HEK293T (cell line): ENCODE data around the gene PPIP5K1.

ENCODE experiments used
- ARNT ChIP-seq: fragments of 450-650 bp; IDR thresholded peaks from 2 replicates; pipeline ENCODE4 v1.6.1; 2017; ENCODE audit warnings: mild to moderate bottlenecking
- BHLHE40 ChIP-seq: fragments of 450-650 bp; IDR thresholded peaks from 2 replicates; pipeline ENCODE4 v1.6.1; 2016; ENCODE audit warnings: mild to moderate bottlenecking, moderate library complexity, borderline replicate concordance
- FOXA1 ChIP-seq: fragments of 450-650 bp; IDR thresholded peaks from 2 replicates; pipeline ENCODE4 v1.6.1; 2016; ENCODE audit warnings: mild to moderate bottlenecking
- NFRKB ChIP-seq: fragments of 450-650 bp; IDR thresholded peaks from 2 replicates; pipeline ENCODE4 v1.6.1; 2016; ENCODE audit warnings: mild to moderate bottlenecking, moderate library complexity
- SUZ12 ChIP-seq: fragments of 450-650 bp; IDR thresholded peaks from 2 replicates; pipeline ENCODE4 v1.6.1; 2016; ENCODE audit warnings: mild to moderate bottlenecking
- TARDBP ChIP-seq: fragments of 450-650 bp; IDR thresholded peaks from 2 replicates; pipeline ENCODE4 v1.6.1; 2016

DNA sequence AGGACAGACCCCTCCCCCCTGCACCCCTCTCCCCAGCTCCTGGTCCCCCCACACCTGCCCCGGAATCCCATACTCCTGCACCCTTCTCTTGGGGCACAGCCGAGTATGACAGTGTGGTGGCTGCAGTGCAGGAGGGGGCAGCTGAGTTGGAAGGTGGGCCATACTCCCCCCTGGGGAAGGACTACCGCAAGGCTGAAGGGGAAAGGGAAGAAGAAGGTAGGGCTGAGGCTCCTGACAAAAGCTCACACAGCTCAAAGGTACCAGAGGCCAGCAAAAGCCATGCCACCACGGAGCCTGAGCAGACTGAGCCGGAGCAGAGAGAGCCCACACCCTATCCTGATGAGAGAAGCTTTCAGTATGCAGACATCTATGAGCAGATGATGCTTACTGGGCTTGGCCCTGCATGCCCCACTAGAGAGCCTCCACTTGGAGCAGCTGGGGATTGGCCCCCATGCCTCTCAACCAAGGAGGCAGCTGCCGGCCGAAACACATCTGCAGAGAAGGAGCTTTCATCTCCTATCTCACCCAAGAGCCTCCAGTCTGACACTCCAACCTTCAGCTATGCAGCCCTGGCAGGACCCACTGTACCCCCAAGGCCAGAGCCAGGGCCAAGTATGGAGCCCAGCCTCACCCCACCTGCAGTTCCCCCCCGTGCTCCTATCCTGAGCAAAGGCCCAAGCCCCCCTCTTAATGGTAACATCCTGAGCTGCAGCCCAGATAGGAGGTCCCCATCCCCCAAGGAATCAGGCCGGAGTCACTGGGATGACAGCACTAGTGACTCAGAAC is 62.8 kb downstream of the PPIP5K1 start:
- no peak for TF ChIP-seq TARDBP
- TF ChIP-seq ARNT: no peak
- TF ChIP-seq BHLHE40: no peak
- no peak for TF ChIP-seq NFRKB
- no peak for TF ChIP-seq FOXA1
- no peak for TF ChIP-seq SUZ12
